HepG2 (cell line): ENCODE results near the gene SMC1B. TPM values are rescaled to one million over a fixed set of nuclear protein-coding genes. Genes with fewer than 3 reads are reported as not detected.

Experiments
- ATAC-seq: fragments of 200-7000 bp; cut with Tn5 transposase; 3 replicates; pipeline ENCODE4 v1.9.1; 2020; ENCODE audit warnings: mild to moderate bottlenecking, moderate library complexity
- Bru-seq: library from RNA; stranded (reverse); fragments of 400-500 nt; gene quantifications from one replicate; lab custom pipeline; 2021; lab: Mats Ljungman, UMichigan
- BruChase-seq, 2 experiments: library from RNA; stranded (reverse); fragments of 400-500 nt; gene quantifications; one replicate each; lab custom pipeline; 2021; lab: Mats Ljungman, UMichigan
- BruUV-seq: library from RNA; stranded (reverse); fragments of 400-500 nt; replicated peaks from 2 replicates; lab custom pipeline; 2021; lab: Mats Ljungman, UMichigan
- CTCF ChIA-PET: fragments of 300-600 bp; formaldehyde crosslinking; extraction: SDS; loops from one replicate; lab custom pipeline; 2021; ENCODE audit warnings: low total read pairs, inconsistent platforms, low intra/inter-chr PET ratio; lab: Yijun Ruan, JAX
- POLR2A ChIA-PET: fragments of 350-600 bp; sonication (Branson Sonifier 250); formaldehyde crosslinking; loops from one replicate; lab custom pipeline; 2020; ENCODE audit warnings: antibody characterized with exemption, inconsistent platforms; lab: Yijun Ruan, JAX
- DNase-seq: peaks from one replicate; pipeline ENCODE4 v3.0.0-alpha.2; 2015; ENCODE audit warnings: low spot score
- FAIRE-seq: peaks from 3 replicates; lab custom pipeline; 2011; peaks lifted over from hg19 to GRCh38; lab: Jason Lieb, UNC
- H2AFZ ChIP-seq: one replicate; pipeline ENCODE4 v1.6.1; 2011; ENCODE audit warnings: low read length, inconsistent platforms
- H3K27ac ChIP-seq: fragments of 300-600 bp; 3 replicates; pipeline ENCODE4 v1.8.0; 2011; ENCODE audit warnings: mixed run types, mild to moderate bottlenecking, mixed read lengths, low read length, inconsistent platforms; ENCODE audit not compliant: insufficient read depth; ENCODE audit errors: extremely low read length
- H3K27me3 ChIP-seq, 2 experiments: fragments of 200-600 bp in 1 of 2; 2 replicates in 1 of 2; 3 replicates in 1 of 2; pipeline versions ENCODE4 v1.6.0 to v1.8.0; 2011; ENCODE audit warnings: low read length in 2 of 2, mild to moderate bottlenecking in 2 of 2, moderate library complexity in 2 of 2, inconsistent platforms in 1 of 2; ENCODE audit not compliant: insufficient read depth in 2 of 2, control insufficient read depth in 1 of 2
- H3K36me3 ChIP-seq, 2 experiments: fragments of 200-600 bp in 1 of 2; replicated peaks in 1 of 2; 2 replicates in 1 of 2; 3 replicates in 1 of 2; pipeline versions ENCODE4 v1.5.1 to v1.8.0; 2011; ENCODE audit warnings: low read length in 2 of 2, inconsistent platforms in 1 of 2; ENCODE audit not compliant: insufficient read depth in 2 of 2, control insufficient read depth in 1 of 2
- H3K4me1 ChIP-seq: 2 replicates; pipeline ENCODE4 v1.5.1; 2012; ENCODE audit warnings: low read length, inconsistent platforms; ENCODE audit not compliant: insufficient read depth
- H3K4me2 ChIP-seq: 2 replicates; pipeline ENCODE4 v1.6.0; 2011; ENCODE audit warnings: low read depth, low read length, inconsistent platforms
- H3K4me3 ChIP-seq, 3 experiments: fragments of 200-600 bp in 1 of 3; sonication (generic), shearing (Covaris generic) in 1 of 3; replicated peaks in 1 of 3; 2 replicates each; pipeline ENCODE4 v1.5.1; 2011 to 2016; ENCODE audit warnings: low read length in 3 of 3, inconsistent platforms in 2 of 3, low read depth in 2 of 3, mild to moderate bottlenecking in 2 of 3, control low read depth in 1 of 3, mixed read lengths in 1 of 3; ENCODE audit not compliant: insufficient read depth in 1 of 3
- H3K79me2 ChIP-seq: one replicate; pipeline ENCODE4 v1.6.1; 2011; ENCODE audit warnings: low read length, inconsistent platforms; ENCODE audit not compliant: insufficient read depth
- H3K9ac ChIP-seq: 2 replicates; pipeline ENCODE4 v1.6.0; 2011; ENCODE audit warnings: mild to moderate bottlenecking, low read depth, low read length, inconsistent platforms; ENCODE audit not compliant: insufficient read depth
- H3K9me3 ChIP-seq: 2 replicates; pipeline ENCODE4 v1.5.1; 2012; ENCODE audit warnings: mild to moderate bottlenecking, low read length
- H4K20me1 ChIP-seq: 2 replicates; pipeline ENCODE4 v1.6.0; 2011; ENCODE audit warnings: inconsistent platforms, mild to moderate bottlenecking, low read length, moderate library complexity; ENCODE audit not compliant: insufficient read depth
- CCAR2 ChIP-seq: fragments of 200-400 bp; formaldehyde crosslinking; optimal IDR thresholded peaks from 2 replicates; pipeline ENCODE3; 2018; ENCODE audit warnings: low read depth, mild to moderate bottlenecking, low read length, moderate library complexity
- ELF1 ChIP-seq: sonication (generic); formaldehyde crosslinking; IDR thresholded peaks from 2 replicates; pipeline ENCODE4 v1.4.0; 2020; ENCODE audit warnings: missing genetic modification reagents
- PITX1 ChIP-seq: sonication (generic); formaldehyde crosslinking; IDR thresholded peaks from 2 replicates; pipeline ENCODE4 v1.5.1; 2020; ENCODE audit warnings: mild to moderate bottlenecking, missing genetic modification reagents
- SIN3A ChIP-seq: IDR thresholded peaks from 2 replicates; pipeline ENCODE4 v1.6.1; 2011; ENCODE audit warnings: low read depth, mild to moderate bottlenecking, control low read depth, low read length, borderline replicate concordance
- TEAD2 ChIP-seq: sonication (generic); formaldehyde crosslinking; IDR thresholded peaks from 2 replicates; pipeline ENCODE4 v1.9.0; 2021; ENCODE audit warnings: missing genetic modification reagents
- WIZ ChIP-seq: sonication (generic); formaldehyde crosslinking; IDR thresholded peaks from 2 replicates; pipeline ENCODE4 v1.5.1; 2020; ENCODE audit warnings: mild to moderate bottlenecking, missing genetic modification reagents
- ZNF44 ChIP-seq: sonication (generic); formaldehyde crosslinking; IDR thresholded peaks from 2 replicates; pipeline ENCODE4 v1.5.1; 2020; ENCODE audit warnings: mild to moderate bottlenecking, missing genetic modification reagents
- WGBS: methylation state at CpG from one replicate; pipeline ENCODE4 v1.1.6; 2017; ENCODE audit warnings: low lambda C conversion rate; 5-methylcytosine and 5-hydroxymethylcytosine counted together
- in situ Hi-C: cut with HindIII; loops from 2 replicates; pipeline ENCODE4 v1.10.0; 2017; ENCODE audit warnings: low pct_unique_long_range_greater_than_20kb; ENCODE audit not compliant: extremely low pct_ligation_motif_present
- intact Hi-C: fragments of 100-400 bp; cut with micrococcal nuclease; formaldehyde crosslinking; loops from one replicate; pipeline ENCODE4 v1.10.0; 2022; ENCODE audit not compliant: unreplicated experiment
- long read RNA-seq, 2 experiments: library from RNA in 1 of 2; library from polyadenylated mRNA in 1 of 2; stranded (forward) in 1 of 2; unstranded in 1 of 2; transcript quantifications; one replicate each; pipeline ENCODE4 v2.0.0, GENCODE V29; 2019 to 2022
- polyA minus RNA-seq, 3 experiments: library from RNA; depleted of rRNA, polyadenylated mRNA; stranded (reverse); fragments of >200 nt; gene quantifications; 2 replicates each; pipeline ENCODE4 v1.2.3, GENCODE V29; 2011; ENCODE audit warnings: low replicate concordance in 1 of 3
- polyA plus RNA-seq, 8 experiments: library from polyadenylated mRNA; depleted of rRNA in 3 of 8; stranded (reverse) in 7 of 8; unstranded in 1 of 8; fragments of >200 nt; fragmentation: Illumina TruSeq in 4 of 8; extraction: Trizol in 4 of 8; gene quantifications; 2 replicates each; pipeline versions ENCODE4 v1.2.1 to v1.2.3, GENCODE V29; 2011 to 2016; ENCODE audit warnings: low read depth in 4 of 8, missing spikeins in 1 of 8, mixed read lengths in 1 of 8; ENCODE audit not compliant: insufficient read depth in 1 of 8
- total RNA-seq, 5 experiments: library from RNA; depleted of rRNA; stranded (reverse); fragments of >200 nt; fragmentation: Illumina TruSeq; extraction: Trizol; gene quantifications; 2 replicates each; pipeline ENCODE4 v1.2.3, GENCODE V29; 2016; ENCODE audit warnings: low read depth in 1 of 5
- TF ChIP-seq, protein P1 (sequence below): sonication (generic); formaldehyde crosslinking; IDR thresholded peaks from 2 replicates; pipeline ENCODE4 v1.4.0; 2020; ENCODE audit warnings: mild to moderate bottlenecking, missing genetic modification reagents
- TF ChIP-seq, protein P2 (sequence below): sonication (generic); formaldehyde crosslinking; IDR thresholded peaks from 2 replicates; pipeline ENCODE4 v1.4.0; 2020; ENCODE audit warnings: mild to moderate bottlenecking, low read depth, missing genetic modification reagents

SMC1B gene, protein sequence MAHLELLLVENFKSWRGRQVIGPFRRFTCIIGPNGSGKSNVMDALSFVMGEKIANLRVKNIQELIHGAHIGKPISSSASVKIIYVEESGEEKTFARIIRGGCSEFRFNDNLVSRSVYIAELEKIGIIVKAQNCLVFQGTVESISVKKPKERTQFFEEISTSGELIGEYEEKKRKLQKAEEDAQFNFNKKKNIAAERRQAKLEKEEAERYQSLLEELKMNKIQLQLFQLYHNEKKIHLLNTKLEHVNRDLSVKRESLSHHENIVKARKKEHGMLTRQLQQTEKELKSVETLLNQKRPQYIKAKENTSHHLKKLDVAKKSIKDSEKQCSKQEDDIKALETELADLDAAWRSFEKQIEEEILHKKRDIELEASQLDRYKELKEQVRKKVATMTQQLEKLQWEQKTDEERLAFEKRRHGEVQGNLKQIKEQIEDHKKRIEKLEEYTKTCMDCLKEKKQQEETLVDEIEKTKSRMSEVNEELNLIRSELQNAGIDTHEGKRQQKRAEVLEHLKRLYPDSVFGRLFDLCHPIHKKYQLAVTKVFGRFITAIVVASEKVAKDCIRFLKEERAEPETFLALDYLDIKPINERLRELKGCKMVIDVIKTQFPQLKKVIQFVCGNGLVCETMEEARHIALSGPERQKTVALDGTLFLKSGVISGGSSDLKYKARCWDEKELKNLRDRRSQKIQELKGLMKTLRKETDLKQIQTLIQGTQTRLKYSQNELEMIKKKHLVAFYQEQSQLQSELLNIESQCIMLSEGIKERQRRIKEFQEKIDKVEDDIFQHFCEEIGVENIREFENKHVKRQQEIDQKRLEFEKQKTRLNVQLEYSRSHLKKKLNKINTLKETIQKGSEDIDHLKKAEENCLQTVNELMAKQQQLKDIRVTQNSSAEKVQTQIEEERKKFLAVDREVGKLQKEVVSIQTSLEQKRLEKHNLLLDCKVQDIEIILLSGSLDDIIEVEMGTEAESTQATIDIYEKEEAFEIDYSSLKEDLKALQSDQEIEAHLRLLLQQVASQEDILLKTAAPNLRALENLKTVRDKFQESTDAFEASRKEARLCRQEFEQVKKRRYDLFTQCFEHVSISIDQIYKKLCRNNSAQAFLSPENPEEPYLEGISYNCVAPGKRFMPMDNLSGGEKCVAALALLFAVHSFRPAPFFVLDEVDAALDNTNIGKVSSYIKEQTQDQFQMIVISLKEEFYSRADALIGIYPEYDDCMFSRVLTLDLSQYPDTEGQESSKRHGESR
- total RNA-seq (2016; rRNA removed; fragmentation: Illumina TruSeq; extraction: Trizol) (not detected in 2 replicates), polyA plus RNA-seq (2011; rRNA removed) (not detected in 2 replicates), polyA minus RNA-seq (2011; rRNA and poly(A)+ RNA removed; ENCODE audit: low replicate concordance) (not detected in 2 replicates), Bru-seq, nascent RNA (not detected), BruChase-seq, experiment 1, labeled RNA remaining after a 6-hour chase (not detected), BruChase-seq, experiment 2, labeled RNA remaining after a 2-hour chase (not detected)
- total RNA-seq (2016; cell fraction: cytosol; rRNA removed; fragmentation: Illumina TruSeq; extraction: Trizol; ENCODE audit: low read depth) = not detected in 2 replicates
- not detected in 2 replicates for total RNA-seq (2016; cell fraction: insoluble cytoplasmic fraction; rRNA removed; fragmentation: Illumina TruSeq; extraction: Trizol)
- not detected in 2 replicates for total RNA-seq (2016; cell fraction: membrane; rRNA removed; fragmentation: Illumina TruSeq; extraction: Trizol)
- not detected in 2 replicates for total RNA-seq (2016; cell fraction: nucleus; rRNA removed; fragmentation: Illumina TruSeq; extraction: Trizol)
- not detected in 2 replicates for polyA plus RNA-seq (2011; cell fraction: cytosol; rRNA removed)
- not detected in 2 replicates for polyA plus RNA-seq (2011; cell fraction: nucleus; rRNA removed)
- polyA plus RNA-seq (2012) = 0.04 TPM in 1 of 2 replicates, not detected in the other
- not detected in 2 replicates for polyA plus RNA-seq (2016; cell fraction: cytosol; fragmentation: Illumina TruSeq; extraction: Trizol; ENCODE audit: low read depth)
- polyA plus RNA-seq (2016; cell fraction: insoluble cytoplasmic fraction; fragmentation: Illumina TruSeq; extraction: Trizol; ENCODE audit: low read depth) = not detected in 2 replicates
- not detected in 2 replicates for polyA plus RNA-seq (2016; cell fraction: membrane; fragmentation: Illumina TruSeq; extraction: Trizol; ENCODE audit: low read depth)
- polyA plus RNA-seq (2016; cell fraction: nucleus; fragmentation: Illumina TruSeq; extraction: Trizol; ENCODE audit: insufficient read depth, low read depth) = not detected in 2 replicates
- not detected in 2 replicates for polyA minus RNA-seq (2011; cell fraction: cytosol; rRNA and poly(A)+ RNA removed)
- polyA minus RNA-seq (2011; cell fraction: nucleus; rRNA and poly(A)+ RNA removed) = not detected in 2 replicates
- long read RNA-seq, experiment 1 = 0 reads
- long read RNA-seq, experiment 2 = 0 reads

DNA sequence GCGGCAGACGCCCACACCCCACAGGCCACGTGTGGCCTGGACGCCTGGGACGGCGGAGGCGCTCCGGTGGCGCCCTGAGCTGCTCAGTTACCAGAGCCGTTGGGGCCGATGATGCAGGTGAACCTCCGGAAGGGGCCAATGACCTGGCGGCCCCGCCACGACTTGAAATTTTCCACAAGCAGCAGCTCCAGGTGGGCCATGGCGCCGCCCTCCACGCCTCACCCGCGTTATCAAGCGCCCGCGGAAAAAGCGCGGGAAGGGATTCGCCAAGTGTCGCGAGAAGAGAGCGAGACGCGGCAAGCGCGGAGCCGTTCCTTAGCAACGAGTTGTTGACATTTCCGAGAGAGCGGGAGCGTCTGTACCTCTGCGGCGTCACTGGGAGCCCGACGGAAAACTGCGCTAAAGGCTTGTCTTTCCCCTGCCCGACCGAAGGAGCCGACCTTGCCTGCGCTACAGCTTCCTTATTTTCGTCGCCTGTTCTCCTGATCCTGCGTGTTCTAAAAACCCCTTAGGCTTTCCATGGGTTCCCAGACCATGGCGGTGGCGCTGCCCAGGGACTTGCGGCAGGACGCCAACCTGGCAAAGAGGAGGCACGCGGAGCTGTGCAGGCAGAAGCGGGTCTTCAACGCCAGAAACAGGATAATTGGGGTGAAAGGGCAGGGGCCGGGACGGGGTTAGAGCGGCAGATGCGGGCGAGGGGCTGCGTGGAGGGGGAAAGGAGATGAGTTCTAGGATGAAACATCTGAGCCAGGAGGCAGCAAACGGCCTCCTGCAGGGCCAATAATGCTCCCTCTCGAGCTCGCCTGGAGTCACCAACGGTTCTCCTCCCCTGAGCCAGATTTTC is at the start of gene SMC1B, which contains the start of gene RIBC2:
TSS of gene SMC1B (minus strand) at position 232 of the 844 bp plus-strand sequence. CDS start at position 200, 32 bp downstream.
TSS of gene RIBC2 (plus strand) at position 326 of the 844 bp plus-strand sequence. CDS start at position 520, 194 bp downstream.
- Histone ChIP-seq H3K79me2 (no peaks in the 10 kb centered on the region), H3K4me2 (peak within 1 kb of the TSS; percentile 84), H2AFZ (no peak within 1 kb of the TSS), H3K9ac (peak within 1 kb of the TSS; percentile 58), H3K4me3 (peak within 1 kb of the TSS; percentile 37 to 71 (median 41); a peak in 5 of 6 replicates), H3K36me3 (no peaks in the 10 kb centered on the region), H3K27ac (no peak within 1 kb of the TSS), H3K27me3 (peaks cover 2 to 8% of the 10 kb centered on the region in 2 experiments; a peak in 1 of 5 replicates), H3K9me3 (no peaks in the 10 kb centered on the region), H3K4me1 (peaks cover 10% of the 10 kb centered on the region; the same call in 1 of the 2 replicates), H4K20me1 (no peaks in the 10 kb centered on the region)
- peak; percentile 79 for ATAC-seq
- intact Hi-C loops (no loop called here), in situ Hi-C loops (no loop called here)
- ChIA-PET CTCF (no interaction called here), POLR2A (no interaction called here)
- WGBS = 40% methylated on average over 37 of the region's 68 CpGs
- no TSS peak for BruUV-seq
- peak; percentile 47 for DNase-seq
- FAIRE-seq = no peak
- TF ChIP-seq CCAR2 (no peak), TEAD2 (CRISPR knock-in tag) (no peak), WIZ (no peak), ELF1 (CRISPR knock-in tag) (no peak), PITX1 (CRISPR knock-in tag) (no peak), SIN3A (peak; percentile 75; the same call in 1 of the 2 replicates), ZNF44 (CRISPR knock-in tag) (no peak)
- TF ChIP-seq, protein P1, sequence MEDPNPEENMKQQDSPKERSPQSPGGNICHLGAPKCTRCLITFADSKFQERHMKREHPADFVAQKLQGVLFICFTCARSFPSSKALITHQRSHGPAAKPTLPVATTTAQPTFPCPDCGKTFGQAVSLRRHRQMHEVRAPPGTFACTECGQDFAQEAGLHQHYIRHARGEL (CRISPR knock-in tag) = 0 out of 2 replicates have a peak, but pooled peaks have one; percentile 46
- TF ChIP-seq, protein P2, sequence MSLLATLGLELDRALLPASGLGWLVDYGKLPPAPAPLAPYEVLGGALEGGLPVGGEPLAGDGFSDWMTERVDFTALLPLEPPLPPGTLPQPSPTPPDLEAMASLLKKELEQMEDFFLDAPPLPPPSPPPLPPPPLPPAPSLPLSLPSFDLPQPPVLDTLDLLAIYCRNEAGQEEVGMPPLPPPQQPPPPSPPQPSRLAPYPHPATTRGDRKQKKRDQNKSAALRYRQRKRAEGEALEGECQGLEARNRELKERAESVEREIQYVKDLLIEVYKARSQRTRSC (CRISPR knock-in tag) = no peak
